Body of pancreas (tissue), 4 donors: Measurements from ENCODE around the gene ADAP2.

ENCODE experiments used
- POLR2A ChIP-seq, 3 donors: fragments of 450-650 bp; IDR thresholded peaks; one replicate each; pipeline ENCODE4 v1.6.1; 2016; ENCODE audit warnings: antibody characterized with exemption in 3 of 3, mild to moderate bottlenecking in 2 of 3
- TF ChIP-seq, protein P1 (sequence below), 7 experiments: fragments of 450-650 bp in 4 of 7; fragments of 200-600 bp in 3 of 7; sonication (generic) in 3 of 7; IDR thresholded peaks; one replicate each; pipeline ENCODE4 v1.5.1; 2016 to 2019; ENCODE audit warnings: antibody characterized with exemption in 7 of 7

DNA sequence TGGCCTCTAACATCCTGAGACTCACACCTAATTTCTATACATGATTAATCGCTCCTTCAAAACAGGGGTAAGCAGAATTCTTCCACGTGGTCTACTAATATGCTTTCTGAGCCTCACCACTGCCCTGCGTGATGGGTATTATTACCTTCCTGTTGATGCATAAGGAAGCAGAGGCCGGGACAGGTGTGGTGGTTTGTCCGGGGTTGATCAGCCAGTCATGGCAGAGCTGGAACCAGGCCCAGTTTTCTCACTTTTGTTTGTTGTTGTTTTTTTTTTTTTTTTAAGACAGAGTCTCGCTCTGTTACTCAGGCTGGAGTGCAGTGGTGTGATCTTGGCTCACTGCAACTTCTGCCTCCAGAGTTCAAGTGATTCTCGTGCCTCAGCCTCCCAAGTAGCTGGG lies 80.3 kb downstream of the ADAP2 start:
- TF ChIP-seq, protein P1, sequence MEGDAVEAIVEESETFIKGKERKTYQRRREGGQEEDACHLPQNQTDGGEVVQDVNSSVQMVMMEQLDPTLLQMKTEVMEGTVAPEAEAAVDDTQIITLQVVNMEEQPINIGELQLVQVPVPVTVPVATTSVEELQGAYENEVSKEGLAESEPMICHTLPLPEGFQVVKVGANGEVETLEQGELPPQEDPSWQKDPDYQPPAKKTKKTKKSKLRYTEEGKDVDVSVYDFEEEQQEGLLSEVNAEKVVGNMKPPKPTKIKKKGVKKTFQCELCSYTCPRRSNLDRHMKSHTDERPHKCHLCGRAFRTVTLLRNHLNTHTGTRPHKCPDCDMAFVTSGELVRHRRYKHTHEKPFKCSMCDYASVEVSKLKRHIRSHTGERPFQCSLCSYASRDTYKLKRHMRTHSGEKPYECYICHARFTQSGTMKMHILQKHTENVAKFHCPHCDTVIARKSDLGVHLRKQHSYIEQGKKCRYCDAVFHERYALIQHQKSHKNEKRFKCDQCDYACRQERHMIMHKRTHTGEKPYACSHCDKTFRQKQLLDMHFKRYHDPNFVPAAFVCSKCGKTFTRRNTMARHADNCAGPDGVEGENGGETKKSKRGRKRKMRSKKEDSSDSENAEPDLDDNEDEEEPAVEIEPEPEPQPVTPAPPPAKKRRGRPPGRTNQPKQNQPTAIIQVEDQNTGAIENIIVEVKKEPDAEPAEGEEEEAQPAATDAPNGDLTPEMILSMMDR (IDR thresholded peaks at IDR 0.05) = no peak
- no peak for TF ChIP-seq POLR2A (IDR thresholded peaks at IDR 0.05)
